NCI-H1105 (cell line): ENCODE measurements around the gene TUBA3E.
"Not testable (repeated sequence)": the region's sequence is repeated elsewhere in the genome, so short reads cannot be mapped to it uniquely, and the experiment has no call there.

Source experiments
- DNase-seq: peaks from one replicate; lab custom pipeline; 2025; lab: John Stamatoyannopoulos, UW

TUBA3E gene

DNA sequence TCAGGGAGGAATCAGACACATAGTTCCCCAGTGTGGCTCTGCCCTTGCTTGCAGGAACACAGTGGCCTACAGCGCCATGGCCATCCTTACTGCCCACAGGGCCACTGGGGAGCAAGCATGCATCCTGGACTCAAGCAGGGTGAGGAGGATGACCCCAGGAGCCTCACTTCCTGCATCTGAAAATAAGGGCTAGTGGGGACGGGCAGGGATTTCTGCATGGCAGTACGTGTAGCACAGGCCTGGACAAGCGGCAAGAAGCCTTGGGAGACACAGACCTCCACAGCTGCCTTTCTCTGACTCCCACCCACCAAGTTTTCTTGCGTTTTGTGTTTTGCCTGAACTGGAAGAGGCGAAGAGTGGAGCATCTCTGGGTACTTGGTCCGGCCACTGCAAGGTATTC is 35.8 kb downstream of the TUBA3E start:
- DNase-seq = not testable (repeated sequence)

- not testable (repeated sequence) for DNase-seq
Measured at GRCh38 chr2:130160838-130161705, 37.2 kb downstream of the TUBA3E start.

- DNase-seq = no peak
Measured at GRCh38 chr2:130160131-130160530, 38.1 kb downstream of the TUBA3E start.

GRCh38 chr2:130159376-130159775 is 38.9 kb downstream of the TUBA3E start:
- not testable (repeated sequence) for DNase-seq

DNA sequence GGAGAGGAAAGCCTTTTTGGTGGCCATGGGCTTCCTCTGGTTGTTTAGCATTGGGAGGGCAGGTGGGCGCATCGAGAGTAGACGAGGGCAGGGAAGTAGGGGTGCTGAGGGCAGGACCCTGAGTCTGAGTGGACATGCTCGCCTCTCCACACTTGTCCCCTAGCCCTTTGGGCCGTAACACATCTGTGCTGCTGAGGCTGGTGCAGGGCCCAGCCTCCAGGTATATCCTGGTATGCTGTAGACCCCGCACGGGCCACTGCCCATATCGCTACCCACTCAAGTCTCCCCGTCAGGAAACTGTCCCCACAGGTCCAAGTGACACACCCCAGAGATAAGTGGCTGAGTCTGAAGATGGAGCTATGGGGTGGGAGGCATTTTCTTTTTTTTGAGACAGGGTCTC is 39.6 kb downstream of the TUBA3E start:
- DNase-seq = no peak

GRCh38 chr2:130157825-130158514 is 40.3 kb downstream of the TUBA3E start:
- DNase-seq = not testable (repeated sequence)

DNA sequence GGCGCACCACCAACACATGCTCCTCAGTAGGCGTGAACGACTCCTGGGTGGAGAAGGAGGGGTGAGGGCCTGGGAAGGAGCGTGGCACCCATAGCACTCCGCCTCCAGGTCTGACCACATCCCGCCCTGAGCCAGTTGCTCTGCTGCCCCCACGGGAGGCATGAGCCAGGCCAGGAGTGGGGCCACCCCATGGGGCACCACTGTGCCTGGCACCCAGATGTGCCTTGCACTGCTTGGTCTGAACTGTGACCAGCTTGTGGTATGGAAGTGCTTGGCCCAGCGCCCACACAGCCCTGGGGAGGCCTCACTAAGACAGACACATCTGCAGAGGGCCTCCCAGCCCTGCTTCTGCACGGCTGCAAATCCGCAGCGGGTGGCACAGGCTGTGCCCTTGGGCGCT is 40.9 kb downstream of the TUBA3E start:
- not testable (repeated sequence) for DNase-seq

DNA sequence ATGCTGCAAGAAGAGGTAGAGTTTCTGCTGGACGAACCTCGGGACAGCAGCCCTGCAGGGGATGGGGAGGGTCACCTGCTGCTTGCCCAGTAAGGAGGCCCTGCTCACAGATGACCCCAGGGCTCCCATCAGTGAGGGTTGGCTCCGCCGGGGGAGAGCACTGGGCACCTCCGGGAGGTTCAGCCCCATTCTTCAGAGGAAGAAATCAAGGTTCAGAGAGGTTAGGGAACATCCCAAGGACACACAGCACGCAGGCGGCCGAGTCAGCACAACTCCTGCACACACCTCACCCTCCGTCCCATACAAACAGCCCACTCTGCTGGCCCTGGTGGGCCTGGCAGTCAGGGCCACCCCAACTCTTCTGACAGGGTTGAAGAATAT is 41.6 kb downstream of the TUBA3E start:
- DNase-seq = no peak

GRCh38 chr2:130155956-130156623 is 42.1 kb downstream of the TUBA3E start:
- peak; percentile 85 for DNase-seq

- no peak for DNase-seq
Measured at GRCh38 chr2:130154773-130155765, 43.2 kb downstream of the TUBA3E start.

- DNase-seq = not testable (repeated sequence)
Measured at GRCh38 chr2:130154423-130154770, 43.8 kb downstream of the TUBA3E start.

- not testable (repeated sequence) for DNase-seq
Measured at GRCh38 chr2:130153721-130154422, 44.4 kb downstream of the TUBA3E start.

GRCh38 chr2:130152816-130153595 is 45.2 kb downstream of the TUBA3E start:
- DNase-seq = no peak

DNA sequence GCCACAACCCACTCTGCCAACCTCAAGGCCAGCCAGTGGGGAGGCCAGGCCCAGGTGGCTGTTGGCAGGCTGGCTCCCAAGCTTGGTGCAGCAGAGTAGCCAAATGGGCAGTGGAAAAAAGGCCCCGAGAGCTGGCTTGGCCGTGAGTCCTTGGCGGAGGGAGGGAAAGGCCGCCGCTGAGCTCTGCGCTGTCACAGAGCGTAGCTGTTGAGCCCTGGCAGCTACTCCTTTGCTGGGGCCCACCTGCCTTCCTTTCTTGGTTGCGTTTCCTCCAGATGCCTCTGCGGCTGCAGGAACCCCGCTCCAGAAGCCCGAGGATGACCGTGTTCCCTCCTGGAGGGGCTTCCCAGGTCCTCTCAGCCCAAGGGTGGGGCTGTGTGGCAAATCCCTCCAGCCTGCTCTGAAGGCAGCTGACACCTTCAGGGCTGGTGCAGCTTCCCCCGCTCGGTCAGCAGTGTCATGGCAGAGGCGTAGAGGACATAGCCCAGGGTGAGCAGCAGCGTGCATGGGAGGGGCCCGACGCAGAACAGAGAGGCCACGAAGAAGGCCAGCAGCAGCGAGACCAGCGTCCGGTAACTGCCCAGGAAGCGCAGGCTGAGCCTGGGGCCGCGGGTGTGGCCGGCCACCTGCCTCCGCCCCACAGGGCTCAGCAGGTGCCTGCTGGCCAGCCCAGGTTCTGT is 46.0 kb downstream of the TUBA3E start:
- not testable (repeated sequence) for DNase-seq

GRCh38 chr2:130151145-130151512 is 47.1 kb downstream of the TUBA3E start:
- DNase-seq = not testable (repeated sequence)

GRCh38 chr2:130150181-130151144 is 47.8 kb downstream of the TUBA3E start:
- no peak for DNase-seq

DNA sequence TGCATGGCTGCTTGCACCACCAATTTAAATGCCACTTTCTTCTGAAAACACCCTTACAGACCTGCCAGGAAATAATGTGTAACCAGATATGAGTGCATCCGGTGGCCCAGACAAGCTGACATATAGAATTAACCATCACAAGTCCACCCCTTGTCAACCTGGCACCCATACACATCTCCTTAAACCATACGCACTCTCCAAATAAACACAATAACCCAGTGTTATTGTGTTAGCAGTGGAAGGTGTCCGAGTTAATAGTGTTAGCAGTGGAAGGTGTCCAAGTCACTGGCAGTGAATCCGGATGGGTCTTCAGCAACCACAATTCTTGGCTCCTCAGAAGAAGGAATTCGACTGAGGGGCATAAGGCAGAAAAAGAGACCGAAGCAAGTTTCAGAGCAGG is 49.7 kb downstream of the TUBA3E start:
- DNase-seq = not testable (repeated sequence)

DNA sequence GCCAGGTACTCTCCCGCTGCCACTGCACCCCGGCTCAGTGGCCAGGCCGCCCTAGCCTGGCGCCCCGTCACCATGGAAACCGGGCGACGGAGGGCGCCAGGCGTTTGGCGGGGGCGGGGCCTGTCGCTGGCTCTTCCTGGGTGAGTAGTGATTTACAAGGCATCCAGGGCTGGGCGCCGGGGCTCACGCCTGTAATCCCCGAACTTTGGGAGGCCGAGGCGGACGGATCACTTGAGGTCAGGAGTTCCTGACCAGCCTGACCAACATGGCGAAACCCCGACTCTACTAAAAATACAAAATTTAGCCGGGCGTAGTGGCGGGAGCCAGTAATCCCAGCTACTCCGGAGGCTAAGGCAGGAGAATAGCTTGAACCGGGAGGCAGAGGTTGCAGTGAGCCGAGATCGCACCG is 53.2 kb downstream of the TUBA3E start, which contains the start of gene CCDC74B:
Gene CCDC74B (minus strand): TSS at position 107 of the 409 bp plus-strand sequence. CDS start 116 bp downstream, outside the sequence.
- DNase-seq = peak; percentile 59
